ENCODE measurements around the gene POPDC2. TPM values are rescaled to one million over a fixed set of nuclear protein-coding genes. Genes with fewer than 3 reads are reported as not detected.

POPDC2 gene
- total RNA-seq, 2 donors from 2014 or later, result 4.0 to 4.7 TPM

- ATAC-seq (replicated peaks), result no peak
- Mint-ChIP-seq H3K4me1 (peaks cover 28% of the 10 kb centered on the region), H3K27ac (peak overlapping the region; percentile 85), H3K9me3 (peaks cover 8% of the 10 kb centered on the region), H3K36me3 (ENCODE audit: low read depth) (peaks cover 20% of the 10 kb centered on the region), H3K4me3 (peak overlapping the region; percentile 61), H3K27me3 (no peaks in the 10 kb centered on the region)
These were observed 23.3 kb downstream of the POPDC2 start for GRCh38 chr3:119636891-119637611.

- Mint-ChIP-seq H3K27ac (peak overlapping the region; percentile 37), H3K27me3 (no peaks in the 10 kb centered on the region), H3K36me3 (ENCODE audit: low read depth) (peaks cover 17% of the 10 kb centered on the region), H3K4me1 (peaks cover 28% of the 10 kb centered on the region), H3K4me3 (no peak overlapping the region), H3K9me3 (peaks cover 8% of the 10 kb centered on the region)
- ATAC-seq (replicated peaks), result no peak
These were observed 24.1 kb downstream of the POPDC2 start for GRCh38 chr3:119636249-119636648.

- Mint-ChIP-seq H3K27me3 (no peaks in the 10 kb centered on the region), H3K36me3 (ENCODE audit: low read depth) (peaks cover 12% of the 10 kb centered on the region), H3K27ac (no peak overlapping the region)
These were observed 24.7 kb downstream of the POPDC2 start for GRCh38 chr3:119635719-119636118.

GRCh38 chr3:119632829-119633228 is 27.6 kb downstream of the POPDC2 start:
- peaks cover 28% of the 10 kb centered on the region for H3K4me1 Mint-ChIP-seq
- no peak overlapping the region for H3K27ac Mint-ChIP-seq
- no peak overlapping the region for H3K4me3 Mint-ChIP-seq
- ATAC-seq (replicated peaks), result no peak
- H3K9me3 Mint-ChIP-seq, result peaks cover 3% of the 10 kb centered on the region
- no peaks in the 10 kb centered on the region for H3K36me3 Mint-ChIP-seq (ENCODE audit: low read depth)
- no peaks in the 10 kb centered on the region for H3K27me3 Mint-ChIP-seq

More at GRCh38 chr3:119635719-119636118, 24.7 kb downstream of the POPDC2 start:
- Mint-ChIP-seq H3K4me3 (no peak overlapping the region), H3K4me1 (peaks cover 32% of the 10 kb centered on the region), H3K9me3 (peaks cover 8% of the 10 kb centered on the region)
- no peak for ATAC-seq (replicated peaks)

GRCh38 chr3:119632216-119632615 is 28.2 kb downstream of the POPDC2 start:
- H3K9me3 Mint-ChIP-seq, result no peaks in the 10 kb centered on the region
- H3K4me1 Mint-ChIP-seq, result peaks cover 31% of the 10 kb centered on the region
- no peaks in the 10 kb centered on the region for H3K27me3 Mint-ChIP-seq
- no peak overlapping the region for H3K4me3 Mint-ChIP-seq
- ATAC-seq (replicated peaks), result no peak
- H3K27ac Mint-ChIP-seq, result no peak overlapping the region
- H3K36me3 Mint-ChIP-seq (ENCODE audit: low read depth), result no peaks in the 10 kb centered on the region

- Mint-ChIP-seq H3K36me3 (ENCODE audit: low read depth) (no peaks in the 10 kb centered on the region), H3K27me3 (no peaks in the 10 kb centered on the region), H3K9me3 (no peaks in the 10 kb centered on the region), H3K27ac (no peak overlapping the region), H3K4me1 (peaks cover 32% of the 10 kb centered on the region), H3K4me3 (no peak overlapping the region)
- no peak for ATAC-seq (replicated peaks)
These were observed 28.9 kb downstream of the POPDC2 start for GRCh38 chr3:119631516-119631915.

GRCh38 chr3:119630880-119631329 is 29.5 kb downstream of the POPDC2 start:
- Mint-ChIP-seq H3K27me3 (no peaks in the 10 kb centered on the region), H3K4me1 (peaks cover 33% of the 10 kb centered on the region), H3K4me3 (no peak overlapping the region), H3K36me3 (ENCODE audit: low read depth) (no peaks in the 10 kb centered on the region), H3K9me3 (no peaks in the 10 kb centered on the region), H3K27ac (no peak overlapping the region)
- no peak for ATAC-seq (replicated peaks)

GRCh38 chr3:119630128-119630879 is 30.1 kb downstream of the POPDC2 start:
- Mint-ChIP-seq H3K36me3 (ENCODE audit: low read depth) (no peaks in the 10 kb centered on the region), H3K9me3 (no peaks in the 10 kb centered on the region), H3K27ac (no peak overlapping the region), H3K4me1 (peaks cover 34% of the 10 kb centered on the region), H3K4me3 (no peak overlapping the region), H3K27me3 (no peaks in the 10 kb centered on the region)
- no peak for ATAC-seq (replicated peaks)

GRCh38 chr3:119628816-119629445 is 31.5 kb downstream of the POPDC2 start:
- peak overlapping the region; percentile 79 for H3K4me3 Mint-ChIP-seq
- H3K9me3 Mint-ChIP-seq, result no peaks in the 10 kb centered on the region
- H3K4me1 Mint-ChIP-seq, result peaks cover 38% of the 10 kb centered on the region
- peak overlapping the region; percentile 95 for H3K27ac Mint-ChIP-seq
- ATAC-seq (replicated peaks), result peak; percentile 43
- H3K36me3 Mint-ChIP-seq (ENCODE audit: low read depth), result no peaks in the 10 kb centered on the region
- H3K27me3 Mint-ChIP-seq, result no peaks in the 10 kb centered on the region

GRCh38 chr3:119628390-119628789 is 32.0 kb downstream of the POPDC2 start:
- ATAC-seq (replicated peaks), result peak; percentile 93
- no peaks in the 10 kb centered on the region for H3K27me3 Mint-ChIP-seq
- H3K9me3 Mint-ChIP-seq, result no peaks in the 10 kb centered on the region
- peaks cover 38% of the 10 kb centered on the region for H3K4me1 Mint-ChIP-seq
- peak overlapping the region; percentile 79 for H3K4me3 Mint-ChIP-seq
- H3K27ac Mint-ChIP-seq, result peak overlapping the region; percentile 95
- H3K36me3 Mint-ChIP-seq (ENCODE audit: low read depth), result no peaks in the 10 kb centered on the region

GRCh38 chr3:119627461-119627860 is 32.9 kb downstream of the POPDC2 start:
- H3K4me3 Mint-ChIP-seq, result peak overlapping the region; percentile 79
- no peaks in the 10 kb centered on the region for H3K9me3 Mint-ChIP-seq
- H3K36me3 Mint-ChIP-seq (ENCODE audit: low read depth), result no peaks in the 10 kb centered on the region
- peak overlapping the region; percentile 95 for H3K27ac Mint-ChIP-seq
- no peaks in the 10 kb centered on the region for H3K27me3 Mint-ChIP-seq
- peaks cover 38% of the 10 kb centered on the region for H3K4me1 Mint-ChIP-seq
- ATAC-seq (replicated peaks), result peak; percentile 53

GRCh38 chr3:119626196-119626595 is 34.2 kb downstream of the POPDC2 start:
- peak overlapping the region; percentile 79 for H3K4me3 Mint-ChIP-seq
- peak overlapping the region; percentile 59 for H3K27ac Mint-ChIP-seq
- H3K4me1 Mint-ChIP-seq, result peaks cover 38% of the 10 kb centered on the region
- no peaks in the 10 kb centered on the region for H3K36me3 Mint-ChIP-seq (ENCODE audit: low read depth)
- H3K27me3 Mint-ChIP-seq, result no peaks in the 10 kb centered on the region
- ATAC-seq (replicated peaks), result peak; percentile 8
- no peaks in the 10 kb centered on the region for H3K9me3 Mint-ChIP-seq

- Mint-ChIP-seq H3K36me3 (ENCODE audit: low read depth) (no peaks in the 10 kb centered on the region), H3K9me3 (no peaks in the 10 kb centered on the region)
These were observed 34.8 kb downstream of the POPDC2 start for GRCh38 chr3:119625451-119626153.

More at GRCh38 chr3:119625451-119626153, 34.8 kb downstream of the POPDC2 start:
- no peak for ATAC-seq (replicated peaks)
- no peaks in the 10 kb centered on the region for H3K27me3 Mint-ChIP-seq
- H3K27ac Mint-ChIP-seq, result peak overlapping the region; percentile 59
- H3K4me1 Mint-ChIP-seq, result peaks cover 33% of the 10 kb centered on the region
- peak overlapping the region; percentile 79 for H3K4me3 Mint-ChIP-seq
